Amygdala (tissue), 56 donors: Measurements from ENCODE around the gene PPM1G.

Experiments
- DNase-seq, 56 donors: peaks; one replicate each; lab custom pipeline; 2025; lab: John Stamatoyannopoulos, UW

PPM1G gene

DNA sequence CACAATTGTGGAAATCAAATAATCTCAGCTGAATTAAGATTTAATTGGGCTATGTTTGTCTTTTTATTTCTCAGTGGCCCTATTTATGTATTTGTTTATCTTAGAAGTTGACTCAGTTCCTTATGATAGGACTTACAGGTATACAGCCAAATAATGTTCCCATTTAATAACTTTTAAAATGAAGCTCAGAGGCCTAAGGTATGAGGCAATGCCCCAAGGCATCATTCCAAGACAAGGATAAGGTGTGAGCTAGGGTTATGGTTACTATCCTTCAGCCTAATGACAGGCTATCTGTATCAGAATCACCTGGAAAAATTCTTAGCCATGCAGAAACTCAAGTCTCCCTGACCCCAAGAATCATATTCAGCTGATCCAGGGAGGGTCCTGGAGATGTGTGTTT is 11.6 kb upstream of the PPM1G start:
- DNase-seq: no peak

DNA sequence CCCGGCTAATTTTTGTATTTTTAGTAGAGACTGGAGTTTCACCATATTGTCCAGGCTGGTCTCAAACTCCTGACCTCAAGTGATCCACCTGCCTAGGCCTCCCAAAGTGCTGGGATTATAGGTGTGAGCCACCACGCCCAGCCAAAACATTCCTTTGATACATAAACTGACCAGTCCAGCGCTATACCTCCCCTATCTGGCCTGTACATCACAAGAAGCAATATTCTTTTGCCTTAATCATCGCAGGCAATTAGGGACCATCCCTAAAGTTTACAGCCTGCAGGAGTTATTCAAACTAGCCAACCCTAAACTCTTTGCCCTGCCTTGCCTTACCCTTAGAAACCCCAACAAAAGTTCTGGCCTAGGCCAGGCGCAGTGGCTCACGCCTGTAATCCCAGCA is 6.8 kb upstream of the PPM1G start:
- DNase-seq: no peak

DNA sequence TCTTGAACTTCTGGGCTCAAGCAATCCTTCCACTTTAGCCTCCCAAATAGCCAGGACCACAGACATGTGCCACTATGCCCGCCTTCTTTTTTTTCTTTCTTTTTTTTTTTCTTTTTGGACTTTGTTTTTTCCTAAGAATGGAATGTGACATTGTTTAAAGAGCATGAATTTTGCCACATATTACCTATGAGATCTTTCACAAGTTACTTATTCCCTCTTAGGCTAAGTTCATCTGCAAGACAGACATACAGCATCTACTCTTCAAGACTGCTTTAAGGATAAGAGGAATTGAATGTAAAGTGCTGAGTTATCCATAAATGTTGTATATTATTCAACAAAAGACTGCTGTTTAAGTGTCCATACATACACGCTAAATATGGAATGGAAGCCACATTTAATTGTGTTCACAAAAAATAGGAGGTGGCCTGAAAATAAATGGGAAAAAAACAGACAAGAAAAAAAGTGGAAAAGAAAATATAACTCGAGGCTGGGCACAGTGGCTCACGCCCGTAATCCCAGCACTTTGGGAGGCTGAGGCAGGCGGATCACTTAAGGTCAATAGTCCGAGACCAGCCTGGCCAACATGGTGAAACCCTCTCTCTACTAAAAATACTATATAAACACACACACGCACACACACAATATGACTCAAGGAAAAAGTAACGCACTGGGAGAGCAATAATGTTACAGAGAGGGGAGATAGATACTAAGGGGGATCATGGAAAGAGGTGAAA is 3.2 kb upstream of the PPM1G start:
- no peak for DNase-seq

DNA sequence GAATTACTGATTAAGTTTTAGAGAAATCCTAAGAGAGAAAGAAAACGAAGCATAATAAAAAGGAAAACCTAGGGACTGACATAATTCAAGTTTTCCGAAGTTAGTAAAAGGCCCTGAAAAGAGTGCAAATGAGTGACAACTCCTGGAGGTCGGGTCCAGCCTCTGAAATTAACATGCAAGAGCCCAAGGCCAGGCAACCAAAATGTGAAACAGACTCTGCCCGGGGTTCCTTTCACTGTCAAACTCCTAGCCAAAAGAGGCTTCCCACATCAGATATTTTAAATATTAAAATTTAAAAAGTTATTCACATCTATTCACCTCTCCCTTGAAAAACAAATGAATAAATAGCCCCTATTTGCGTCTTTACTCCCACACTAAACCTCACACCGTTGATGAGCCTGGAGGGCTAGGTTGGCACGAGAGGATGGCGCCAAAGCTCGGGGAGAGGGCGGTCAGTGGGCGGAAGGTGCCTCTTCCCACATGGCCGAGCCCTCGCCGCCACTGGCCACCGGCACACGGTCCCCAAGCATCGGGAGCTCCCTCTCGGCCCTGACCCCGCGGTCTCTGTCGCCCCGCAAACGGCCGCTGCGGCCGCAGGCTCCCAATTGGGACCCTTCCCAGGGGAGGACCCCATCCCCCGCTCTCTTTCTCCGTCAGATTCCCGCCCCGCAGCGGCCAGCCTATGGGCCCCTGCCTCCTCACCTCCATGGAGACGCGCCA is 630 bp downstream of the PPM1G start:
- DNase-seq: peak in 2 of 56 donors; percentile 41 to 45

DNA sequence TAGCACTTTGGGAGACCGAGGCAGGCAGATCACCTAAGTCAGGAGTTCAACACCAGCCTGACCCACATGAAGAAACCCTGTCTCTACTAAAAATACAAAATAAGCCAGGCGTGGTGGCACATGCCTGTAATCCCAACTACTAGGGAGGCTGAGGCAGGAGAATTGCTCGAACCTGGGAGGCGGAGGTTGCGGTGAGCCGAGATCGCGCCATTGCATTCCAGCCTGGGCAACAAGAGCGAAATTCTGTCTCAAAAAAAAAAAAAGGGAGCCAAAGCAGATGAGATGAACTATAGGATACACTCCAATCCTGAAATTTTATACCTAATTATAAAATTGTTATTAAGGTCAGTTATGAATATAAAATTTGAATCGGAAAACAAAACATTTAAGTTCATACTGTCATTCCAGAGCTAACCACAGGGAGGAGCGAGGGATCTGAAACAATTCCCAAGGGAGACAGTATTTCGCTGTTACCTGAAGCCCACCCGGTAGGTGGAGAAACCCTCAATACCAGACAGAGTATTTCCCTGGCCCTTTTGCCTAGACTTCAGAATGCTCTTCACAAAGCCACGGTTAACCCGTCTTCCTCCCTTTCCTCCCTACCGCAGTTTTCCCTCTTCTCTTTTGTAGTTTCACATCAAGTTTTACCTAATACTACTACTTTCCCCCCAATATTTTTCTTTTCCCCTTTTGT is 1.4 kb downstream of the PPM1G start:
- peak in 1 of 56 donors; percentile 13 for DNase-seq

DNA sequence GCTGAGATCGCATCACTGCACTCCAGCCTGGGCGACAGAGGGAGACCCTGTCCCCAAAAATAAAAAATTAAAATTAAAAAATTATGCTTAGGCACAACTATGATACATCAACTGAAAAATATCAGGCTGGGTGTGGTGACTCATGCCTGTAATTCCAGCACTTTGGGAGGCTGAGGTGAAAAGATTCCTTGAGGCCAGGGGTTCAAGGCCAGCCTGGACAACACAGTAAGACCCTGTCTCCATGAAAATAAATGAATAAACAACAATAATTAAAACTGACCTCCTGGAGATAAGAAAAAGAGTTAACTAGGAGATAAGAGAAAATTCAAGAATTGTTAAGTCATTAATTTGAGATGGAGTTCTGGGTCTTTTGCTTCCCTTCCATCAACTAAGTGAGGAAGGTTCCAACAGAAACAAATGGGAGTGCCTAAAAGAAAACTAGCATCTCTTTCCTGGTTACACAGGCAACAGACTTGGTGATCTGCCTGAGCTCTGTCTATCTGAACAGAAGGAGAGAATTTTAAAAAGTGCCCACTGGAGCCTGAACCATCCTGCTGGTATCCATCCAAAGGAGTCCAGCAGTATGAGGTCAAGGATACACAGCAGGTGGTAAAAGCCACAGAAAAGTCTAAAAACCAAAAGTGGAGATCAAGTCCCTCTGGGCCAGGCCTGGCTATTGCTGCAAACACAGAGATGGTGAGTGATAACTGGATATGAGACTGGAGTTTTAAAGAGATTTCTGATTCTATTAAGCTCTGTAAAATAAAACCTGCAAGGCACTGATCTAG is 8.8 kb downstream of the PPM1G start:
- DNase-seq: no peak

DNA sequence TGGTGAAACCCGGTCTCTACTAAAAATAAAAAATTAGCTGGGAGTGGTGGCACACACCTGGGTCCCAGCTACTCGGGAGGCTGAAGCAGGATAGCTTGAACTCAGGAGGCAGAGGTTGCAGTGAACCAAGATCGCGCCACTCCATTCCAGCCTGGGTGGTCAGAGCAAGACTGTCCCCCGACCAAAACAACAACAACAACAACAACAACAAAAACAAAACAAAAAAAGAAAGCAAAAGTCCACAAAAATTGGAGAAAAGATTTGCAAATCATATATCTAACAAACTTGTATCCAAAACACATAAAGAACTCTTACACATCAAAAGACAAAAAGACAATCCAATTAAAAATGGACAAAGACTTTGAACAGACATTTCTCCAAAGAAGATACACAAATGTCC is 10.4 kb downstream of the PPM1G start:
- DNase-seq: no peak

DNA sequence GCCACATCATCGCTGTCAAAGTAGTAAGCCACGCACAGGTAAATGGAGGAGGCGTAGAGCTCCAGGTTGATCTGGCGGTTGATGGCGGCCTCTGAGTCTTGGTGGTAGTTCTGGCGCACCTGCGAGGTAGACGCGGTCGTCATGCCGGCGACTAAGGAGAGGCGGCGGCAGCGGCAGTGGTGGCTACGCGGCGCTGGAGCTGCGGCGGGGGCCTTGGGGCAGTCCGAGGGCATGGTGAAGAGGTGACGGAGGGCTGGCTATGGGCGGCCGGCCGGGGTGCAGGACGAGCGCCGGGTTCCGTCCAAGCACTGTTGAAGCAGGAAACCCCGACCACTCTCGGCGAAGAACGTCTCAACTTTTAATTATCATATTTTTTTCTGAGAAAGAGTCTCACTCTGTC is 16.2 kb downstream of the PPM1G start:
- no peak for DNase-seq

DNA sequence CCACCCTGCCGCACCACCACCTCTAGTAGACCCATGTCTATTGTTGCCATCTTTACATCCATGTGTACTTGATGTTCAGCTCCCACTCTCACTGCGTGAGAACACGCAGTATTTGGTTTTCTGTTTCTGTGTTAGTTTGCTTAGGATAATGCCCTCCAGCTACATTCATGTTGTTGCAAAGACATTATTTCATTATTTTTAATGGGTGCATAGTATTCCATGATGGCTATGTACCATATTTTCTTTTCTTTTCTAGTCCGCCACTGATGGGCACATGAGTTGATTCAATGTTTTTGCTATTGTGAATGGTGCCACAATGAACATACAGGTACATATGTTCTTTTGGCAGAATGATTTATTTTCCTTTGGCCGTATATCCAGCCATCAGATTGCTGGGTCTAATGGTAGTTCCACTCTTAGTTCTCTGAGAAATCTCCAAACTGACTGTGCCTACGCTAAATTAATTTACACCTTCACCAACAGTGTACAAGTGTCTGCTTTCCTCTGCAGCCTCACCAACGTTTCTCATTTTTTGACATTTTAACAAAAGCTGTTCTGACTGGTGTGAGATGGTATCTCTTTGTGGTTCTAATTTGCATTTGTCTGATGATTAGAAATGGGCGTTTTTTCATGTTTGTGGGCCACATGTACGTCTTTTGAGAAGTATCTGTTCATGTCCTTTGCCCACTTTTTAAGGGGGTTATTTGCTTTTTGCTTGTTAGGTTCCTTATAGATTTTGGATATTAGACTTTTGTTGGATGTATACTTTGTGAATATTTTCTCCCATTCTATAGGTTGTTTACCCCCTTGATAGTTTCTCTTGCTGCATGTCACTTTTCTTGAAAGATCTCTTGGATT is 18.3 kb downstream of the PPM1G start:
- DNase-seq: no peak

DNA sequence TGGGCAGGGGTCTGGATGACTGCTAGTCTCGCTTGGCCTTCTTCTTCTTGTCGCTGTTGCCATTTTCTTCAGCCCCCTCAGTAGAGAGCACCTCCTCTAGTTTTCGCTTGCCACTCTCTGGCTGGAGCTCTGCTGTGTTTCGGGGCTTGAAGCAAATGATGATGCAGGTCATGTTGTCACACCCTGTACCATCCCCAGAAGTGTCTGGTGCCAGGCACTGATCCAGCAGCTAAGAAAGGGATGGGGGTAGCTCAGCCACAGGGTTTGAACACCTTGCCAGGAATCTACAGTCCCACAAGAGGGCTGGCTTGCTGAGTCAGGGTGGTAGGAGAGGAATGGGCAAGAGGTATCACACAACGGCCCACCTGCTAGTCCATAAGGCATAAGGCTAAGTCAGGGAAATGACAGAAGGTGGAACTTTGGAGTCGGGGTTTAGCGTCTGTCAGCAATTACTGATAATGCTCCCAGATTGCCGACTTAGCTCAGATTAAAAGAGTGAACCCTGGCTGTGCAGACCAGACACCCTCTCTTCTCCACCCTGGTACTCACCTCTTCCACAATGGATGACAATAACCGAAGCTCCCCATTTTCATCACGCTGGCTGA is 27.7 kb downstream of the PPM1G start:
- no peak for DNase-seq

DNA sequence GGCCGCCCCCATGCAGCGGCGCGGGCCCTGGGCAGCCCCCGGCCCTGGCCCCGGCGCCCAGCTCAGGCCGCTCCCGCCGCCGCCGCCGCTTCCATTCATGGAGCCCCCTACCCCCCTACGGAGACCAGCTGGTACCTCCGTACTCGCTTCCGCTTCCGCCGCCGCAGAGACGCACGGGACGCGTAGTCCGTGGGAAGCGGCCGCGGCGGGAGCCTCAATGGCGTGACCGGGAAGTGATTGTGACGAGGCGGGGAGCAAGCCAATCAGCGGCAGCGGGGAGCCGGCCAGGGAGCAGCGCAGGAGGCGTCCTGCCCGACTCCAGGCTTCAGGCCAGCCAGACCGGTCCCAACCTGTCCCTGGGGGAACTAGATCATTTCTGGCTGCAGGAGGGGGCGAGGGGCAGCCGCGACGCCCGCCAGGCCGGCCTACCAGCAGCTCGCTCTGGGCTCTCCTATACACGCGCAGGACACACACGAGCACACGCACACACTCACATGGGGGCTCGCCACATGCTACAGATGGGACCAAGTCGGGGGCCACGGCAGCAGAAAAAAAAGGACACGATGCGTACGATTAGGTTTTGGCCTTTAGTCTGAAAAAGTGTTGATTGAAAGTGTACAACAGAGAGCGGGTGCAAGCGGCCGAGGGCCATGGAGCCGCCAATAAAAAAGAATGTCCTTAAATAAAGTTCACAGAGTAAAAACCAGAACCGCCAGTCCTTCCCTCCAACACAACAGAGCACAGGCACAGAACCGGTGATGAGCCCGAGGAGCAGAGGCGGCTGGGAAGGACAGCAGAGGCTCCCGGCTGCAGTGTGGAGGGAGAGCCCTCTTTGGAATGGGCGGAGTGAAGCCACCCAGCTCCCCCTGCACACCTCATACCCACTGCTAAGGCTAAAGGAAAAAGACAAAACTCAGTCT is 28.5 kb downstream of the PPM1G start, which contains the start of gene ZNF513:
Gene ZNF513, minus strand, starts transcription at position 109 of the 920 bp plus-strand sequence. CDS start 208 bp downstream, outside the sequence.
- DNase-seq: peak; percentile 72 to 99 (median 95)

DNA sequence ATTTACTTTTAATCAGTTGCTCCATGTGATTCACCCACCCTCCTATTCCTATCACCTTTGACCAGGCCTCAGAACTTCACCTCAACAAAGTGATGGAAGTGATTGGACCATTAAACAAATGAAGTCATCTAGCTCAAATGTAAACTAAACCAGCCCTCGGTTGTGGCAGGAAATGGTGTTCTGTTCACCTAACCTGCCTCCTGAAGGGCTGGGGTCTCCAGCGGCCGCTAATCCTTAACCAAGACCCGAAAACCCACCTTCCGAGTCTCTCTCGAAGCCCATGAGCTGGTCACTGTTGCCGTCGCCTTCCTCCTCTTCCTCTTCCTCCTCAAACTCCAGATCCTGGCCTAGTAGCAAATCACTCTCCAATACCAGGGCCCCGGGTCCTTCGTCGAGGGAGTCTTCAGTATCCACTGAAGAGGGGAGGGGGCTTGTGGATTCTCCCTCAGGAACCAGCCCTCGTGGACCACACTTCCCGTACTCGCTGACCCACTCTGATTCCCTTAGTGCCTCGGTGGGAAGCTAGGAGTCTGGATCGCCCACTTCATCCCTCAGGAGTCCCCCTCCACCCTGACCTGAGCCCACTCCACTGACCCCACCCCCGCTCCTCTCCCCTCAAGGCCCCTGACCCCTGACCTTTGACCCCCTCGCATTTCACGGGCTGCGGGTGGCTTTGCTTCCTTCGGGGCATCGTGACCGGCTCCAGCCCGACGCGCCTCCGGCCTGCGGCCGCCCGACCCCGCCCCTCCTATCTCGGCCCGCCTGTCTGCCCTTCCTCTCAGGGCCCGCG is 29.4 kb downstream of the PPM1G start:
- DNase-seq: peak in 42 of 56 donors; percentile 34 to 89 (median 76)

DNA sequence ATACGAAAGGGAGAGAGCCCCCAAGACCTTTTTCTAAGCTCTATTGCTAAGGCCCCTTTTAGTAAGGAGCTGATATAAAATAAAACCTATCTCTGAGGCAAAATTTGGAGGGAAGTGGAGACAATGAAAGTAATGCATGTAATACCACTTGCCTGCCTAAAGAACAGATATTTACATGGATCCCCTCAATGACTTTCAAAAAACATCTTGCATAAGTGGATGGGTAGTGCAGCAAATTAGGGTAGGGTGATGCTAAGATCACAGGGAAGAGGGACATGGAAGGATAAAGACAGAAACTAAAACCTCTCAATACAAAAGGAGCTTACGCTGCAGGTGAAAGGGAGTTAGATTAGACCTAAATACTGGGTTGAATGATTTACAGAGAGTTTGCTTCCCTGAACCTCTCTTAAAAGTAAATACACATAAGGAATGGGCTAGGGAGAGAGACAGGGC is 30.0 kb downstream of the PPM1G start:
- no peak for DNase-seq

DNA sequence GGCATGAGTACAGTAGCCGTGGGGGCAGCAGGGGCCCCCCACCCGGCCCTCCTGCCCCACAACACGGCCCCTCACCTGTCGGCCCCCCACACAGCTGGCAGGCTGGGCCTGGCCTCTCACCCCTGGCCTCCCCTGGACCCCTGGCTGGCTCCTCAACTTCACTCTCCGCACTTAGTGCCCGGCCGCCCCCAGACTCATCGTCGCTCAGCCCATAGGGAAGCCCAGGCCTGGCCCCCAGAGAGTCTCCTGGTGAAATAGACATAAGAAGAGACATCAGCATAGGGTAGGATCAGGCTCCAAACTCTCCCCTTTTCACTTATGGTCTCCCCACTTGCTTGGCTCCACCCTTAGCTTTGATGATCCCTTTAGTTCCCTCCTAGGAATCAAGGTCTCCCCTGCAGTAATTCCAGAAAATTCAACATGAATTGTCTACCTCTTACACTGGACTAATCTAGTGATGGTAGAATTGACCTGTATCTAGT is 30.5 kb downstream of the PPM1G start:
- DNase-seq: no peak

DNA sequence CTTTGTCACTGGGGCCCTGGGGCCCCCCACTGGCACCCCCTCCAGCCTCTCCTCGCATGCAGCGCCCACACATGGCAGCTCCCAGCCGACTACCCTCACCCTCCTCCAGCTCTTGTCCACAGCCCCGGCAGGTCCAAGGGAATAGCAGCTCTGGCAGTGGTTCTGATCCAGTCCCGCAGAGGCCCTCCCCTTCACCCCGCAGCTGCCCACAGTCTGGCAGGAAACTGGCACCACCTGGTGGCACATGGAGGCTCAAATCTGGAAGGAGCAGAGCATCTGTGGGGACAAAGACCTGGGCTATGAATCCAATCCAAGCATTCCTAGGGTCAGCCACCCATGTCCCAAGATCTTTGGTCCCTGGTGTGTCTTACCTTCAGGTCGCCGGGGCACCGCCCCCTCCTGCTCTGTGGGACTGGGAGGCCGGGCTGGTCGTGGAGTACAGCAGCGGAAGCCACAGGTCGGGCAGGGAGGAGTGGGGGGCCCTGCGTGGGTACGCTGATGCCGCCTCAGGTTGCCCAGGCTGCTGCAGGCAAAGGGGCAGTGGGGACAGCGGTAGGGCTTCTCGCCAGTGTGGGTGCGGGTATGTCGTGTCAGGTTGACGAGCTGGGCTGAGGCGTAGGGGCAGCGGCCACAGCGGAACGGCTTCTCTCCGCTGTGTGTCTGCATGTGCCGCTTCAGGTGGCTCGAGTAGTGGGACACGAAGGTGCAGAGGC is 31.1 kb downstream of the PPM1G start:
- DNase-seq: peak in 9 of 56 donors; percentile 2 to 42 (median 12)

DNA sequence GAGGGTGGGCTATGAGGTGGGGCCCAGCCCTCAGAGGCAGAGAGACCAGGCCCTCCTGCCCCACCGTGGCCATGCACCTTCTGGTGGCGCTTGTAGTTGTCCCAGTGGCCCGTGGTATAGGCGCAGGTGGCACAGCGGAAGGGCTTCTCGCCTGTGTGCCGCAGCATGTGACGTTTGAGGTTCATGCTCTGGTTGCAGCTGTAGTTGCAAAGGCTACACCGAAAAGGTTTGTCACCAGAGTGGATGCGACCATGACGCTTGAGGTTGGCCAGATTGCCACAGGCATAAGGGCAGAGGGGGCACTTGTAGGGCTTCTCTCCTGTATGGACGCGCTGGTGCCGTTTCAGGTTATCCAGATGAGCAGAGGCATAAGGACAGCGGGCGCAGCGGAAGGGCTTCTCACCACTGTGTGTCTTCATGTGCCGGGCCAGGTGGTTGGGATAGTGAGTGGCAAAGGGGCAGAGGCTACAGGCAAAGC is 31.7 kb downstream of the PPM1G start:
- no peak for DNase-seq
